GM18511 (cell line): Measurements from ENCODE around the gene PLVAP.

Experiments used
- ATAC-seq: cut with Tn5 transposase; IDR thresholded peaks from one replicate; pipeline ENCODE4 v1.9.1; 2021; ENCODE audit warnings: mild to moderate bottlenecking, moderate library complexity; ENCODE audit not compliant: unreplicated experiment

The PLVAP gene

GRCh38 chr19:17336872-17337674 is 40.1 kb downstream of the PLVAP start, which contains the start of gene GTPBP3:
TSS of gene GTPBP3 (plus strand) at chr19:17337553. CDS start at chr19:17337612, 59 bp downstream.
- peak; percentile 73 for ATAC-seq

GRCh38 chr19:17335575-17335974 is 41.6 kb downstream of the PLVAP start:
- no peak for ATAC-seq

GRCh38 chr19:17334414-17335409 is 42.4 kb downstream of the PLVAP start, which contains the start of gene ANO8:
TSS of gene ANO8 (minus strand) at chr19:17334855. CDS start at chr19:17334670, 185 bp downstream.
- peak; percentile 56 for ATAC-seq

- no peak for ATAC-seq
Observed at GRCh38 chr19:17333611-17334413, 43.3 kb downstream of the PLVAP start.

- no peak for ATAC-seq
Observed at GRCh38 chr19:17332677-17333581, 44.2 kb downstream of the PLVAP start.

GRCh38 chr19:17332360-17332676 is 44.8 kb downstream of the PLVAP start:
- ATAC-seq, result no peak

- ATAC-seq, result no peak
Observed at GRCh38 chr19:17331045-17331558, 46.0 kb downstream of the PLVAP start.

- ATAC-seq, result no peak
Observed at GRCh38 chr19:17330262-17331044, 46.7 kb downstream of the PLVAP start.

GRCh38 chr19:17329366-17330261 is 47.5 kb downstream of the PLVAP start:
- no peak for ATAC-seq

GRCh38 chr19:17328517-17329365 is 48.4 kb downstream of the PLVAP start:
- ATAC-seq, result no peak

GRCh38 chr19:17327654-17328516 is 49.3 kb downstream of the PLVAP start:
- ATAC-seq, result no peak

GRCh38 chr19:17327068-17327653 is 50.0 kb downstream of the PLVAP start:
- ATAC-seq, result no peak

- ATAC-seq, result no peak
Observed at GRCh38 chr19:17326595-17326966, 50.6 kb downstream of the PLVAP start.

GRCh38 chr19:17325881-17326594 is 51.1 kb downstream of the PLVAP start:
- no peak for ATAC-seq

GRCh38 chr19:17325133-17325532 is 52.0 kb downstream of the PLVAP start:
- ATAC-seq, result no peak
